ENCODE measurements around the gene REXO1.

- TF ChIP-seq CTCF (IDR thresholded peaks at IDR 0.05; ENCODE audit: control extremely low read depth in 1 of 3, insufficient read depth in 1 of 3, low read depth in 1 of 3, low read length in 3 of 3), result no peak
- TF ChIP-seq POLR2A (IDR thresholded peaks at IDR 0.05; ENCODE audit: control extremely low read depth in 1 of 2, low read depth in 2 of 2, low read length in 2 of 2), result no peak
- TF ChIP-seq RFX5 (IDR thresholded peaks at IDR 0.05; ENCODE audit: borderline replicate concordance, low read depth, low read length), result no peak
- TF ChIP-seq ASH2L (IDR thresholded peaks at IDR 0.05; ENCODE audit: low read length), result no peak
- no peak for TF ChIP-seq CBX5 (IDR thresholded peaks at IDR 0.05; ENCODE audit: low read depth, low read length)
Measured at GRCh38 chr19:1766800-1767352, 81.4 kb downstream of the REXO1 start.

Data from H1 (cell line).